ENCODE results near the gene GATAD2A.
A peak's percentile ranks its signal among the peaks of the same experiment; 100 is the strongest.
"Not testable (repeated sequence)": the region's sequence is repeated elsewhere in the genome, so short reads cannot be mapped to it uniquely, and the experiment has no call there.

The GATAD2A gene

GRCh38 chr19:19388568-19389555, 16.6 kb upstream of the GATAD2A start:
- peak; percentile 13 for DNase-seq

DNA sequence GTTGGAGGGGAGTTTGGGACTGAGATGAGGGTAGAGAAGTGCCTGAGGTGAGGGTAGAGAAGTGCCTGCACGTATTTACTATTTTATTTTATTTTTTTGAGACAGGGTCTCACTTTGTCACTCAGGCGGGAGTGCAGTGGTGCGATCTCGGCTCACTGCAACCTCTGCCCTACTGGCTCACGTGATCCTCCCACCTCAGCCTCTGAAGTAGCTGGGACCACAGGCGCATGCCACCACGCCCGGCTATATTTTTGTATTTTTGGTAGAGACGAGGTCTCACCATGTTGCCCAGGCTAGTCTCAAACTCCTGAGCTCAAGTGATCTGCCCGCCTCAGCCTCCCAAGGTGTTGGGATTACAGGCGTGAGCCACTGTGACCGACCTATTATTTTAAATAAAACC, 15.8 kb upstream of the GATAD2A start:
- DNase-seq, result not testable (repeated sequence)

- DNase-seq, result not testable (repeated sequence)
Observed at GRCh38 chr19:19394333-19394732, 11.1 kb upstream of the GATAD2A start.

DNA sequence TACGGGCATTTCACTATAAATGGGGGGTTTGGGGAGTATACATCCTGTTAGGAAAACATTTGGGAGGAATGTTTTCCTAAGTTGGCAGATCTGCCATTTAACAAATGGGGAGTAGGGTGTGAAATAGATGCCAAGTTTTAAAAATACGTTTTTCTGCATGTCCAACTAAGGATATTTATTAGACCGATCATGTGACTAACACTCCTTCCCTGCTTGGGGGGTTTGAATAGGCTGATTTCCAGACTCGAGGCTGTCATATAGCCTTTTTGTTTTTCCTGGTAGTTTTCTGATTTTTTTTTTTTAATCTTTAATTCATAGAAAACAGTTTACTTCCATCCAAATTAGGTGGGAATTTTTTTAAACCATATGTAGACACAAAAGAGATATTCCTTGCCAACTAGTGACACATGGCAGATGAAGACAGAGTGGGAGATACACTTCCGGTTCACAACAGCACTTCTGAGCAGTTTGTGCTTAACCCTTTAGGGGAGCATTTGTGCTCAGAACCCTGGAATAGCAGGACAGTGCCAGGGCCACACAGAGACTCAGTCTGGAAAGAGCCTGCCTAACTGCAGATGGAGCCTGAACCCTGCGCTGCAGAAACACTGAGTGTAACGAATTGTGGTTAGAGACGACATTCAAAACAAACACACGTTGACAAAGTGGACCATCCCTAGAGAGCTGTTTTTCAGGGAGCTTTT, 5.6 kb upstream of the GATAD2A start:
- DNase-seq, result no peak

DNA sequence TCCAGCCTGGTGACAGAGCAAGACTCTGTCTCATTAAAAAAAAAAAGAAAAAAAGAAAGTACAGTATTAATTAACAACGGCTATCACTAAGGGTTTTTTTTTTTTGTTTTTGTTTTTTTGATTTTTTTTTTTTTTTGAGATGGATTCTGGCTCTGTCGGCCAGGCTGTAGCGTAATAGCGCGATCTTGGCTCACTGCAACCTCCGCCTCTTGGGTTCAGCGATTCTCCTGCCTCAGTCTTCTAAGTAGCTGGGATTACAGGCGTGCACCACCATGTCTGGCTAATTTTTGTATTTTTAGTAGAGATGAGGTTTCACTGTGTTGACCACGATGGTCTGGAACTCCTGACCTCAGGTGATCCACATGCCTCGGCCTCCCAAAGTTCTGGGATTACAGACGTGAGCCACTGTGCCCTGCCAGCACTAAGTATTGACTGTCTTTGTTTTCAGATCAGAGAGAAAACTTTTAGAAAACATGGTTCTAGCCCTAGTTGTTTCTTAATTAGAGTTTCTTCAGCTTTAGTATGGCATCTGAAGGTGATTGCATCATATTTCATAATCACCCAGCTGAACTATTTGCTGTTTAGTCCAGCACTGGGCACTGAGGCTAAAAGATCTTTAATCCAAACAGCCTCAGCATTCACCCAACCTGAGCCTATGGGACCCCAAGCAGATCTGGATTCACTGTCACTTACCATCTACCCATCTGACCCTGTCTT, 2.7 kb upstream of the GATAD2A start:
- DNase-seq, result peak; percentile 63

- peak; percentile 49 for DNase-seq
Observed at GRCh38 chr19:19403373-19403901, 2.0 kb upstream of the GATAD2A start.

DNA sequence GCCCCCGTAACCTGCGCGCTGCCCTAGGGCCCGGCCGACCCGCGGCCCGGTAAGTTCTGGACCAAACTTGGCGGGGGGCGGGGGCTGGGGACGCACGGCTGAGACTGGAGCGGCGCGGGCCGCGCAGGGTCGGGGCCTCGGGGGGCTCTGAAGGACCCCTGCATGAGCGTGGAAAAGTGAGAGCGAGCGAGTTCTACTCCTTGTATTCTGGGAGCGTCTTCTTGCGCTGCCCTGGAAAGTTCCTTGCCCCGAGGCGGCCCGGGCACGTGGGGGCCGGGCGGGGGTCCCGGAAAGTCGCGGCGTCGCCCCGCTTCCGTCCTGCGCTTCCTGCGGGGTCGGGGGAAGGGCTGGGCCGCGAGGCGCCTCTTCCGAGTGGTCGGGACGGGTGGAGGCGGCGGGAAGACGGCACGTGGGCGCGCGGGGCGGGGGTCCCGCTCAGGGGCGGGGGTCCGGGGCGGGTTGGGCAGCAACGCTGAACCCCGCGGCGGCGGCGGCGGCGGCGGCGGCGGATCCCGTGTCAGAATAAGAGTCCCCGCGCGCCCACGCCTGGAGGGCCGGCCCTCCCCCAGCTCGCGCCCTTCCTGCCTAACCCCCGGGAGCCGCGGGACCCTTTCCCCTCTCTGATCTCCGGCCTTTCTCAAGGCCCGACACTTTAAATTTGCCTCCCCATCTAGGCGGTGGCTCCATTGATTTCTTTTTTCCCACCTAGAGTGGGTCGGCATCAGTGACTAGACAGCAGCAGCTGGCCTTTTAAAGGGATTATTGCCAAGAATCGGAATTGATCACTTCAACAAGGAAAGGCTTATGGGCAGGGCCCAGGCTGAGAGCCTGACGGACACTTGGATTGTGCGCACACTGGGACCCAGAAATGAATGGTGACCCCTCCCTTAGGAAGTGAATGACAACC, 749 bp downstream of the GATAD2A start:
- DNase-seq, result peak; percentile 78

- DNase-seq, result peak; percentile 84
Observed at GRCh38 chr19:19406878-19407632, 1.6 kb downstream of the GATAD2A start.

- no peak for DNase-seq
Observed at GRCh38 chr19:19407633-19407930, 2.1 kb downstream of the GATAD2A start.

DNA sequence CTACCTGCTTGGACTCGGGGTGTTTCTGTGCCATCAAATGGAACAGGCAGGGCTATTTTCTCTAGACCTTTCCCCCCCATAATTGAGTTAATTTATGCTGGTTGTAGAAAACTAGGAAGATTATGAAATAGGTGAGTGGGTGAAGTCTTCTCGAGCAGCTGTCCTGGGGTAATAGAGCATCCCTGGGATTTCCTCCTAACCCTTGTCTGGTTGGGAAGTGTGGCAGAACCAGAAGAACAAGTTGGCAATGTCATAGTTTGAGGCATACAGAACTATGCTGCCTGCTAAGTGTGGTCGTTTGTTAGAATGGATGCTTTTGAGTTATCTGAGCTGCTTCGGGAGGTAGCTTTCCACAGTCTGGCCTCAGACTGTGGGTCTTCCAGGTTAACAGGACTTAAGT, 3.7 kb downstream of the GATAD2A start:
- no peak for DNase-seq

GRCh38 chr19:19409631-19410030, 4.2 kb downstream of the GATAD2A start:
- no peak for DNase-seq

DNA sequence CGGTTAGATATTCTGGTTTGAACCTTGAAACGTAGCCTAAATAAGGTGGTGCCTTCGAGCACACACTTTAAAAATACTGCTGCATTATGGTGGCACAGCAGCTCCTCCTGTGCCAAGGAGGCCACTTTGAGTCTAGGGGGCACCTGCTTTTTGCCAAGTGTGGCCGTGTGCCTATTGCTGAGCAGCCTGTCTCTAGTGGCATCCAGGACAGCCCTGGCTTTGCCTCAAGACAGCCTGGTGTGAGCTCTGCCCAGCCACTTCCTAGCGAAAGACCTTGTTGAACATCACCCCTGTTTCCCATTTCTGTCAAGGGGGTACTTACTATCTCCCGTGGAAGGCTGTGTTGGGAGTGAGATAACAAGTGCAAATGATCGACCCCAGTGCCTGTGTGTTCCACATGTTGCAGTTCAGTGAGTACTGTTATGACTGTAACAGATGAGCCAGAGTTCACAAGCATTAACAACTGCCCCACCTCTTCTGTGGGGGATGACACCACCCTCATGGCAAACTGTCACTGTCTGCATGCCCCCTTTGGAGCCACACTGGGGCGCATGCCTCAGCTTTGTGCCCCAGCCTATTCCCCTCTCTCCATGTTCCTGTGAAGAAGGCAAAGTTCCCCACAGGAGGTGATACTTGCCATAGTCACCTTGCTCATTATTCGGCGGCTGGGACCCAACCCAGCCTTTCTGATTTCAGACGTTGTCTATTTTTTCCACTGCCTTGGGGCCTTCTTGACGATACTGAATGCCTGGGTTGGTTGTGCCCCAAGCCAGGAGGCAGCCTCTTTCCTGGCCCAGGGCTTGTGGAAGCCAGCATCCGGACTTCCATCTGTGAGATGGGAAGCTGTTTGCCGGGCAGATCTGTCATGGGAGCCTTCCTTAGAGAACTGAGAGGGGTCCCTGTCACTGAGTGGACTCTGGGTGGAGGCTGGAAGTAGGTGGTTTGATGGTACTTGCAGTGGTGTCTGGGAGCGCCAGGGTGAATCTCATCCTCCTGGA, 5.4 kb downstream of the GATAD2A start:
- DNase-seq, result no peak

DNA sequence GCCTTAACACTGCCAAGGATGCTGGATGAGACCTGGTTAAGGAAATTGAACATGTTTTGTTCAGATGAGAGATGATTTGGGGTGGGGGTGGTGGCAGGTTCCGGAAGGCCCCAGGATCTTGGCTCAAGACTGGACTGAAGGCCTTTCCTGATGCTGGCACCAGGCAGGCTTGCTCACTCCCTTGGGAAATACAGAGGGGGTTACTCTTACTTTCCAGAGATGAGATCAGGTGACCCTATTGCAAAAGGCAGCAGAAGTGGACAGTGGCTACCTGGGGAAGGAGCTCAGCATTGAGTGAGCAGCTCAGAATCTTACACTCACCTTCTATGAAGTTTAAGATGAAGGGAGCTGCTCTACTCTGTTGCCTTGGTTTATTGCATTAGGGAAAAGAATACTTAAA, 10.8 kb downstream of the GATAD2A start:
- DNase-seq, result no peak

GRCh38 chr19:19417046-19417445, 11.6 kb downstream of the GATAD2A start:
- no peak for DNase-seq

DNA sequence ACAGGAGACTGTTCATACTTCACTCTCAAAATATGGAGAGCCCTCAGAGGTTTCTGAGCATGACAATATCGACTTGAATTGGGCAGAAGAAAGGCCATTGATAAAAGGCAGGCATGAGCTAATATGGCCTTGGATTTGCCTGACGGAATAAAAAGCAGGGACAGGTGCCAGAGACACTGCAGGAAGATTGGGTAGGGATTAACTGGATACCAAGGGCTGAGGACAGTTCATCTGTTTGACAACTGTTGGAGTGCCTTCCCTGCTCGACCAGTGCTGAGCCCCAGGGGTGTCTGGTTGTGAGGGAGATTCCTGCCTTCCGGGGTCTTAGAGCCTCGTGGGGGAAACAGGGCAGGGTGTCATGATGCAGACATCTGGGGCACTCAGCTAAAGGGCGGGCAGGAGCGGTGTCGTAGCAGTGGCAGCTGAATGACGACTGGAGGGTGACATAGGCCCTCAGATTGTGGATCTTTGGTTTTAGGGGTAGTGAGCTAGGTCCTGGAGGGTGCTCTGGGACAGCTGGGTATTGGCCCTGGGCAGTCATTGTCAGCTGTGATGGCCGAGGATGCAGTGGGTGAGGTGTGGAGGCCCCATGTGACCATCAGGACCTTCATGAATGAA, 12.3 kb downstream of the GATAD2A start:
- peak; percentile 4 for DNase-seq

DNA sequence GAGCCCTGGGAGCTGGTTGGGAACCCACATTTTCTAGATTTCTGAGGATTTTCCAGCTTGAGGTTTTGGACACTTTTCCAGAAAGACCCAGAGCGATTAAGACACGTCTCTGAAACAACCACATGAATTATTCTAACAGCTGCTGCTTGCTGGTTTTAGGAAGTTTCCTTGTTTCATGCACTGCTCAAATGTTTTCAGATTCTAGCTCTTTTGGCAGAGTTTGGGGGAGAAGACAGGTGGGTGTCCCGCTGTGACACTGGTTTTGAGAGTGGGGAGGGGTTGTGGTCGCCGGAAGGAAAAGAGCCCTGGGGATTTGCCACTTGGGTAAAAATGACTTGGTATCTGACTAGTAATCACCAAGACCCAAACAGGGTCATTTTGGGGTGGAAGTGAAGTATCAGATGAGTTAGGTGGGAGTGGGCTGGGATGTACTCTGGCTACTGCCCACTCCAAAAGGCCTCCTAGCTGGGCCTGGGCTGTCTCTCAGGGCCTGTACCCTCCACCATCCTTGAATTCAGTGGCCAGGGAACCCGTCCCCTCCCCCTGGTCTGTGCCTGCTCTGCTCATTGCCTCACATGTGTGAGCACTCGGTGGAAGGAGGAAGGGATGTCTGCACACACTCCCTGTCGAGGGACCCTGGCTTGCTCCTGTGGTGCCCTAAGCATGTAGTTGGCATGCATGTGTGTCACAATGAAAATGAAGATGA, 13.2 kb downstream of the GATAD2A start:
- no peak for DNase-seq

DNA sequence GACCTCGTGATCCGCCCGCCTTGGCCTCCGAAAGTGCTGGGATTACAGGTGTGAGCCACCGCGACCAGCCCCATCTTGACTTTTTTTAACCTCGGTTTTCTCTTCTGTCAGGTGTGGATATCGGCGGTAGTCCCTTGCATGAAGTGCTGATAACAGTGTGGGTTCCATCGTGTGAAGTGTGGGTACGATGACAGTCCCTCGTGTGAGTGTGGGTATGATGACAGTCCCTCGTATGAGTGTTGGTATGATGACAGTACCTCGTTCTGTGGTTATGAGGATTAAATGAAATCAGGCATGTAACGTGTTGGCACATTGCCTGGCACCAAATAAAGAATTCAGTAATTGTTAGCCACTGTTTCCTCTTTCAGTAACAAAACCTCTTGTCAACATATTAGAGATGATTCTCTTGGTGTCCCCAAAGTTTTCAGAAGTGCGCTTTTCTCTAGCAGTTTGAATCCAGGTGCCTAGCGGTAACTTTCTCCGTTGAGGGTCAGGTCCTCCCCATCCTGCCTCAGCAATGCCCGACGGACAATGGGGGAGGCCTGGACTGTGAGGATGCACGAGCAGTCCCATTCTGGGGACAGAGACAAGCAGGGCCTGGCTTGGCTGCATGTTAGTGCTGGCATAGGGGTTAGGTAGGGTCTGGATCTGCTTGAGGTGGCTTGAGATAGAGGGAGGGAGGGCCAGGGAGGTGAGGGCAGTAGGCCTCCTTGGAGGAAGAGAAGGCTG, 15.3 kb downstream of the GATAD2A start:
- no peak for DNase-seq

DNA sequence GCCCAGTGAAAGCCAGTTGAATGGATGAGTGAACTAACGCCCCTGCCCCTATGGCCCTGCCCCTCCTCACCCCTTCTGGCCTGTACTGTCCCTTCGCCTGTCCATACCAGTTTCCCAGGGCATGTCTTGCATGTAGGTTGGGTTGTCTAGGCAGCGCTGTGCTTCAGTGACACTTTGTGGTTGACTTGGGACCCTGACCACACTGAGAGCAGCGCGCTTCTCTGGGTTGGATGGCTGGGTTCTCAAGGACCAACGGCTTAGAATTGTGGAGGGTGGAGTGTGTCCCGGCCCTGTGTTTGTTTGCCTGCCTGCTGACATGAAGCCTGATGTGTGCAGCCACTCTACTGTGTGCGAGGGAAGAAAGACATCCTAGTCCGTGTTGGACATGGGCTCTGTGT, 15.8 kb downstream of the GATAD2A start:
- no peak for DNase-seq
